IMR-90 (cell line): ENCODE results near the gene HAAO. TPM values are rescaled to one million over a fixed set of nuclear protein-coding genes. Genes with fewer than 3 reads are reported as not detected.

ENCODE experiments used
- ATAC-seq: fragments of 200-7000 bp; cut with Tn5 transposase; 2 replicates; pipeline ENCODE4 v1.9.1; 2020; ENCODE audit warnings: low read depth, mild to moderate bottlenecking, moderate library complexity
- BruUV-seq: library from RNA; stranded (reverse); fragments of 400-500 nt; replicated peaks from 2 replicates; lab custom pipeline; 2021; lab: Mats Ljungman, UMichigan
- CTCF ChIA-PET: fragments of 300-600 bp; formaldehyde crosslinking; extraction: SDS; loops from one replicate; lab custom pipeline; 2021; ENCODE audit warnings: antibody characterized with exemption; lab: Yijun Ruan, JAX
- POLR2A ChIA-PET: fragments of 300-600 bp; sonication (Branson Sonifier 250); formaldehyde crosslinking; loops from one replicate; lab custom pipeline; 2022; ENCODE audit warnings: antibody characterized with exemption; ENCODE audit not compliant: unreplicated experiment; lab: Charles Lee
- DNase-seq: peaks from one replicate; pipeline ENCODE4 v3.0.0; 2013
- H2AFZ ChIP-seq: replicated peaks from 2 replicates; pipeline ENCODE3; 2013; ENCODE audit warnings: low read length, mild to moderate bottlenecking; ENCODE audit not compliant: poor library complexity
- H2AK5ac ChIP-seq: 2 replicates; pipeline ENCODE4 v1.6.1; 2013; ENCODE audit warnings: low read depth, low read length, inconsistent platforms
- H2AK9ac ChIP-seq: replicated peaks from 2 replicates; pipeline ENCODE3; 2013; ENCODE audit warnings: mild to moderate bottlenecking, low read depth, low read length, moderate library complexity; ENCODE audit not compliant: poor library complexity
- H2BK120ac ChIP-seq: 2 replicates; pipeline ENCODE4 v1.6.1; 2013; ENCODE audit warnings: low read depth, low read length, inconsistent platforms
- H2BK15ac ChIP-seq: 3 replicates; pipeline ENCODE4 v1.6.1; 2013; ENCODE audit warnings: low read depth, low read length, inconsistent platforms
- H2BK20ac ChIP-seq: 2 replicates; pipeline ENCODE4 v1.6.1; 2013; ENCODE audit warnings: low read depth, mild to moderate bottlenecking, inconsistent platforms, low read length, moderate library complexity
- H2BK5ac ChIP-seq: 2 replicates; pipeline ENCODE4 v1.6.1; 2013; ENCODE audit warnings: mild to moderate bottlenecking, low read depth, low read length, inconsistent platforms; ENCODE audit not compliant: poor library complexity, severe bottlenecking
- H3K14ac ChIP-seq: replicated peaks from 2 replicates; pipeline ENCODE4 v1.6.1; 2013; ENCODE audit warnings: low read depth, low read length, inconsistent platforms
- H3K18ac ChIP-seq: 2 replicates; pipeline ENCODE4 v1.6.1; 2013; ENCODE audit warnings: low read depth, low read length, control low read depth
- H3K23ac ChIP-seq: 2 replicates; pipeline ENCODE4 v1.6.1; 2013; ENCODE audit warnings: low read depth, low read length, inconsistent platforms
- H3K27ac ChIP-seq: 2 replicates; pipeline ENCODE4 v1.5.1; 2013; ENCODE audit warnings: mild to moderate bottlenecking, control low read depth, low read length; ENCODE audit not compliant: insufficient read depth
- H3K27me3 ChIP-seq: 2 replicates; pipeline ENCODE4 v1.6.1; 2013; ENCODE audit warnings: low read length; ENCODE audit not compliant: control insufficient read depth, insufficient read depth
- H3K36me3 ChIP-seq: 2 replicates; pipeline ENCODE4 v1.6.1; 2013; ENCODE audit warnings: low read length, mixed read lengths; ENCODE audit not compliant: control insufficient read depth, insufficient read depth
- H3K4ac ChIP-seq: 2 replicates; pipeline ENCODE4 v1.6.1; 2013; ENCODE audit warnings: low read depth, low read length, inconsistent platforms
- H3K4me1 ChIP-seq: 2 replicates; pipeline ENCODE4 v1.6.1; 2013; ENCODE audit warnings: low read length, mixed read lengths; ENCODE audit not compliant: control insufficient read depth, insufficient read depth
- H3K4me2 ChIP-seq: 2 replicates; pipeline ENCODE4 v1.6.1; 2013; ENCODE audit warnings: low read depth, mild to moderate bottlenecking, control low read depth, low read length, moderate library complexity
- H3K4me3 ChIP-seq: 2 replicates; pipeline ENCODE4 v1.5.1; 2013; ENCODE audit warnings: low read depth, mild to moderate bottlenecking, control low read depth, low read length, moderate library complexity; ENCODE audit not compliant: insufficient read depth
- H3K56ac ChIP-seq: 2 replicates; pipeline ENCODE4 v1.6.1; 2013; ENCODE audit warnings: low read length, inconsistent platforms; ENCODE audit not compliant: insufficient read depth; ENCODE audit errors: extremely low read depth
- H3K79me1 ChIP-seq, 2 experiments: 2 replicates each; pipeline ENCODE4 v1.6.1; 2013; ENCODE audit warnings: low read length in 2 of 2, inconsistent platforms in 1 of 2, low read depth in 1 of 2
- H3K9ac ChIP-seq: 2 replicates; pipeline ENCODE4 v1.6.1; 2013; ENCODE audit warnings: low read depth, low read length, control low read depth
- H3K9me1 ChIP-seq: 2 replicates; pipeline ENCODE4 v1.6.1; 2013; ENCODE audit warnings: low read length, inconsistent platforms; ENCODE audit not compliant: insufficient read depth
- H3K9me3 ChIP-seq: 2 replicates; pipeline ENCODE4 v1.6.1; 2013; ENCODE audit warnings: low read length; ENCODE audit not compliant: control insufficient read depth, insufficient read depth
- H4K20me1 ChIP-seq: 2 replicates; pipeline ENCODE4 v1.6.1; 2013; ENCODE audit warnings: low read length, inconsistent platforms; ENCODE audit not compliant: insufficient read depth
- H4K5ac ChIP-seq: 2 replicates; pipeline ENCODE4 v1.6.1; 2013; ENCODE audit warnings: mild to moderate bottlenecking, low read depth, low read length, control low read depth
- H4K8ac ChIP-seq, 2 experiments: 2 replicates each; pipeline ENCODE4 v1.6.1; 2013; ENCODE audit warnings: low read depth in 2 of 2, low read length in 2 of 2, control low read depth in 1 of 2, inconsistent platforms in 1 of 2
- H4K91ac ChIP-seq: 2 replicates; pipeline ENCODE4 v1.6.1; 2013; ENCODE audit warnings: low read depth, low read length, inconsistent platforms; ENCODE audit not compliant: insufficient read depth
- RCOR1 ChIP-seq: IDR thresholded peaks from 2 replicates; pipeline ENCODE4 v1.6.1; 2012; ENCODE audit warnings: mild to moderate bottlenecking, low read length, improper control_type of control experiment; ENCODE audit not compliant: insufficient replicate concordance
- RFX5 ChIP-seq: IDR thresholded peaks from 2 replicates; pipeline ENCODE4 v1.8.0; 2012; ENCODE audit warnings: low read depth, mild to moderate bottlenecking, low read length, moderate library complexity
- WGBS, 2 experiments: methylation state at CpG; one replicate each; pipeline versions ENCODE4 v1.1.5 to v1.1.7; 2013; ENCODE audit warnings: missing lambda C conversion rate in 2 of 2; ENCODE audit not compliant: insufficient read length in 1 of 2; ENCODE audit errors: extremely low coverage in 2 of 2; 5-methylcytosine and 5-hydroxymethylcytosine counted together
- dilution Hi-C: fragments of 300-500 bp; cut with HindIII; formaldehyde crosslinking; loops from one replicate; pipeline ENCODE4 v1.14.3; 2018; ENCODE audit warnings: low sequenced_read_pairs; ENCODE audit not compliant: unreplicated experiment
- in situ Hi-C: fragments of 300-500 bp; cut with MboI; formaldehyde crosslinking; loops from 3 replicates; pipeline ENCODE4 v1.14.3; 2019; ENCODE audit warnings: low sequenced_read_pairs, inconsistent platforms, mixed read lengths
- intact Hi-C: fragments of 100-400 bp; cut with micrococcal nuclease; formaldehyde crosslinking; loops from 2 replicates; pipeline ENCODE4 v1.10.0; 2022
- polyA plus RNA-seq, 3 experiments: library from polyadenylated mRNA; depleted of rRNA; stranded (reverse); fragments of >200 nt; gene quantifications; 2 replicates each; pipeline ENCODE4 v1.2.3, GENCODE V29; 2012; ENCODE audit warnings: low replicate concordance in 1 of 3
- total RNA-seq: library from RNA; depleted of rRNA; stranded (reverse); fragments of >200 nt; gene quantifications from 2 replicates; pipeline ENCODE4 v1.2.3, GENCODE V29; 2012
- TF ChIP-seq, protein P1 (sequence below): conservative IDR thresholded peaks from 2 replicates; pipeline ENCODE4 v1.5.1; 2012; ENCODE audit warnings: mild to moderate bottlenecking, low read depth, low read length, improper control_type of control experiment
- TF ChIP-seq, protein P2 (sequence below): fragments of 150-350 bp; IDR thresholded peaks from 2 replicates; pipeline ENCODE4 v1.6.1; 2016; ENCODE audit warnings: low read depth, mild to moderate bottlenecking, low read length, moderate library complexity, borderline replicate concordance

HAAO gene
- total and polyA plus RNA-seq, 2 of the 4 experiments (the other 2 are of a cell fraction), result 0.05 to 0.18 TPM

DNA sequence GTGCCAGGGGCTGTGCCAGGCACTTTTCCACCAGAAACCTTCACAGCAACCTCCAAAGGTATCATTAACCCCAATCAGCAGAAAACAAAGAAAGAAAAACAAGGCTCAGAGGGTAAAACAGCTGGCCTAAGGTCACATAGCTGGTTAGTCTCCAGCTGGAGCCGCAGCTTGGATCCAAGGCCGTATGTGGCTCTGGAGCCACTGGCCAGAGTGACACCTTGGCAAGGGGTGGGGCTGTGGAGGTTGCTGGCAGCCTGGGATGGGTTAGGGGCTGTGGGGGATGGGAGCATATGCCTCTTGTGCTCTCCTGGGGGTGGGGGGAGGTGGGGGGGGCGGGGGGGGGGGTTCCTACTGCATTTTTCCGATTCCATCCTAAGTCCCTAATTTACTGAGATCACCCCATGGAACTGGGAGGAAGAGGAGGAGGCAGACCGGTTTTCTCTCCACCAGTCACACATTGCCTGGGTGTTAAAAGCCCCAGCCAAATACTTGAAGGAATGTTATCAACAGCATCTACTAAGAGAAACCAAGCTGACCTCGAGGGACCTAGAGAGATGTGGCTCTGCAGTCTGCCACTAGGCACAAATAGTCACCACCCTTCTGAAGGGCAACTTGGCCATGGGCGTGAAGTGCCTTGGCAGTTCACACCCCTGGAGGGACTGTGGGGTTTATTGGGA, 8.0 kb downstream of the HAAO start:
- no peak overlapping the region for H3K23ac ChIP-seq
- no peaks in the 10 kb centered on the region for H3K79me1 ChIP-seq
- H3K4me2 ChIP-seq, result no peak overlapping the region
- H3K4ac ChIP-seq, result no peak overlapping the region
- no peak overlapping the region for H2BK20ac ChIP-seq
- no peak overlapping the region for H3K4me3 ChIP-seq
- H3K36me3 ChIP-seq, result no peaks in the 10 kb centered on the region
- H2AK9ac ChIP-seq, result no peak overlapping the region
- H3K4me1 ChIP-seq, result no peaks in the 10 kb centered on the region; the same call in 1 of the 2 replicates
- no peak overlapping the region for H3K9ac ChIP-seq
- no peak overlapping the region for H3K56ac ChIP-seq
- POLR2A ChIA-PET, result no interaction called here
- no peak overlapping the region for H3K14ac ChIP-seq
- H3K9me3 ChIP-seq, result no peaks in the 10 kb centered on the region; the same call in 1 of the 2 replicates
- in situ Hi-C loops, result no loop called here
- no peak overlapping the region for H3K27ac ChIP-seq
- H2AK5ac ChIP-seq, result no peak overlapping the region
- H4K8ac ChIP-seq, result no peak overlapping the region
- WGBS, 2 experiments, result no CpG with 5 or more reads among the region's 7 CpGs
- CTCF ChIA-PET, result interaction anchor here (0.8 to 1.2 kb wide), 2 partner anchors 12 to 107 kb away, joined by 3 read pairs; no protein-coding TSS in a partner anchor
- H2BK5ac ChIP-seq, result no peak overlapping the region
- intact Hi-C loops, result no loop called here
- no peaks in the 10 kb centered on the region for H3K9me1 ChIP-seq
- no peak overlapping the region for H2BK120ac ChIP-seq
- DNase-seq (no peak), ATAC-seq (no peak)
- peaks cover 27% of the 10 kb centered on the region for H3K27me3 ChIP-seq
- no peak overlapping the region for H3K18ac ChIP-seq
- H4K91ac ChIP-seq, result no peak overlapping the region
- no peak overlapping the region for H2BK15ac ChIP-seq
- no peaks in the 10 kb centered on the region for H4K20me1 ChIP-seq
- dilution Hi-C loops, result no loop called here
- no peak overlapping the region for H4K5ac ChIP-seq
- H2AFZ ChIP-seq, result no peak overlapping the region
- BruUV-seq, result no TSS peak
- TF ChIP-seq, protein P1, sequence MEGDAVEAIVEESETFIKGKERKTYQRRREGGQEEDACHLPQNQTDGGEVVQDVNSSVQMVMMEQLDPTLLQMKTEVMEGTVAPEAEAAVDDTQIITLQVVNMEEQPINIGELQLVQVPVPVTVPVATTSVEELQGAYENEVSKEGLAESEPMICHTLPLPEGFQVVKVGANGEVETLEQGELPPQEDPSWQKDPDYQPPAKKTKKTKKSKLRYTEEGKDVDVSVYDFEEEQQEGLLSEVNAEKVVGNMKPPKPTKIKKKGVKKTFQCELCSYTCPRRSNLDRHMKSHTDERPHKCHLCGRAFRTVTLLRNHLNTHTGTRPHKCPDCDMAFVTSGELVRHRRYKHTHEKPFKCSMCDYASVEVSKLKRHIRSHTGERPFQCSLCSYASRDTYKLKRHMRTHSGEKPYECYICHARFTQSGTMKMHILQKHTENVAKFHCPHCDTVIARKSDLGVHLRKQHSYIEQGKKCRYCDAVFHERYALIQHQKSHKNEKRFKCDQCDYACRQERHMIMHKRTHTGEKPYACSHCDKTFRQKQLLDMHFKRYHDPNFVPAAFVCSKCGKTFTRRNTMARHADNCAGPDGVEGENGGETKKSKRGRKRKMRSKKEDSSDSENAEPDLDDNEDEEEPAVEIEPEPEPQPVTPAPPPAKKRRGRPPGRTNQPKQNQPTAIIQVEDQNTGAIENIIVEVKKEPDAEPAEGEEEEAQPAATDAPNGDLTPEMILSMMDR, result no peak
- TF ChIP-seq RCOR1, result no peak
- TF ChIP-seq, protein P2, sequence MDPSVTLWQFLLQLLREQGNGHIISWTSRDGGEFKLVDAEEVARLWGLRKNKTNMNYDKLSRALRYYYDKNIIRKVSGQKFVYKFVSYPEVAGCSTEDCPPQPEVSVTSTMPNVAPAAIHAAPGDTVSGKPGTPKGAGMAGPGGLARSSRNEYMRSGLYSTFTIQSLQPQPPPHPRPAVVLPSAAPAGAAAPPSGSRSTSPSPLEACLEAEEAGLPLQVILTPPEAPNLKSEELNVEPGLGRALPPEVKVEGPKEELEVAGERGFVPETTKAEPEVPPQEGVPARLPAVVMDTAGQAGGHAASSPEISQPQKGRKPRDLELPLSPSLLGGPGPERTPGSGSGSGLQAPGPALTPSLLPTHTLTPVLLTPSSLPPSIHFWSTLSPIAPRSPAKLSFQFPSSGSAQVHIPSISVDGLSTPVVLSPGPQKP, result no peak
- TF ChIP-seq RFX5, result no peak
